ENCODE data around the gene EGLN3.

GRCh38 chr14:33957299-33957698 is 6.4 kb upstream of the EGLN3 start:
- no peak for TF ChIP-seq POLR2A (IDR thresholded peaks at IDR 0.05)
- TF ChIP-seq CTCF (IDR thresholded peaks at IDR 0.05) = no peak
- TF ChIP-seq EP300 (IDR thresholded peaks at IDR 0.05) = no peak

Measured in gastroesophageal sphincter (tissue), 3 donors.